Cardiac muscle cell (in vitro differentiated cells and primary cell): ENCODE data around the gene ATXN2. TPM values are rescaled to one million over a fixed set of nuclear protein-coding genes. Genes with fewer than 3 reads are reported as not detected.

Experiments used
- DNase-seq, 2 donors: peaks; one replicate each; pipeline versions ENCODE4 v3.0.0 to v3.0.0-alpha.2; 2010 to 2017; ENCODE audit warnings: low read depth in 1 of 2, low spot score in 1 of 2
- H3K27ac ChIP-seq: fragments of 200-600 bp; sonication (generic); 2 replicates; pipeline ENCODE4 v1.5.1; 2016
- H3K27me3 ChIP-seq: fragments of 200-600 bp; sonication (generic); 2 replicates; pipeline ENCODE4 v1.6.0; 2016; ENCODE audit warnings: control low read depth
- H3K36me3 ChIP-seq: fragments of 200-600 bp; sonication (generic); 2 replicates; pipeline ENCODE4 v1.5.1; 2016; ENCODE audit warnings: control low read depth
- H3K4me1 ChIP-seq: fragments of 200-600 bp; sonication (generic); 2 replicates; pipeline ENCODE4 v1.8.1; 2017; ENCODE audit warnings: low read depth, mild to moderate bottlenecking, mixed run types
- H3K4me3 ChIP-seq: fragments of 200-600 bp; sonication (generic); 2 replicates; pipeline ENCODE4 v1.5.1; 2016; ENCODE audit warnings: mild to moderate bottlenecking
- H3K9me3 ChIP-seq: fragments of 200-600 bp; sonication (generic); 2 replicates; pipeline ENCODE4 v1.5.1; 2017; ENCODE audit warnings: low read depth, mild to moderate bottlenecking, control low read depth
- CTCF ChIP-seq: IDR thresholded peaks from 2 replicates; pipeline ENCODE4 v1.5.1; 2012; ENCODE audit warnings: low read depth, mild to moderate bottlenecking, low read length
- polyA plus RNA-seq: library from polyadenylated mRNA; unstranded; fragments of >200 nt; fragmentation: Nextera tagmentation; extraction: Ambion mirVana; gene quantifications from 2 replicates; pipeline ENCODE4 v1.2.1, GENCODE V29; 2016
- total RNA-seq: library from RNA; depleted of rRNA; stranded (reverse); fragments of >200 nt; gene quantifications from 2 replicates; pipeline ENCODE4 v1.2.3, GENCODE V29; 2016

Gene ATXN2
- total and polyA plus RNA-seq, 2 experiments from 2014 or later = 29.5 to 52.7 TPM

- Histone ChIP-seq H3K27me3 (no peaks in the 10 kb centered on the region), H3K4me1 (peaks cover 13% of the 10 kb centered on the region), H3K9me3 (no peaks in the 10 kb centered on the region), H3K27ac (no peak overlapping the region), H3K36me3 (peaks cover 8% of the 10 kb centered on the region), H3K4me3 (no peak overlapping the region)
- DNase-seq = no peak
- TF ChIP-seq CTCF = no peak
These were observed 157.8 kb downstream of the ATXN2 start for GRCh38 chr12:111441107-111441928.

GRCh38 chr12:111440631-111441030 lies 158.5 kb downstream of the ATXN2 start:
- Histone ChIP-seq H3K9me3 (no peaks in the 10 kb centered on the region), H3K36me3 (peaks cover 5% of the 10 kb centered on the region), H3K27ac (no peak overlapping the region), H3K27me3 (no peaks in the 10 kb centered on the region), H3K4me1 (peaks cover 6% of the 10 kb centered on the region), H3K4me3 (no peak overlapping the region)
- TF ChIP-seq CTCF = no peak
- DNase-seq = no peak

GRCh38 chr12:111440152-111440551 lies 159.0 kb downstream of the ATXN2 start:
- Histone ChIP-seq H3K4me3 (no peak overlapping the region), H3K27me3 (no peaks in the 10 kb centered on the region), H3K36me3 (peaks cover 5% of the 10 kb centered on the region), H3K9me3 (no peaks in the 10 kb centered on the region), H3K27ac (no peak overlapping the region), H3K4me1 (peaks cover 1% of the 10 kb centered on the region)
- no peak for TF ChIP-seq CTCF
- no peak for DNase-seq

GRCh38 chr12:111439657-111440151 lies 159.4 kb downstream of the ATXN2 start:
- no peak overlapping the region for H3K4me3 ChIP-seq
- no peaks in the 10 kb centered on the region for H3K9me3 ChIP-seq
- H3K27ac ChIP-seq = no peak overlapping the region
- no peaks in the 10 kb centered on the region for H3K4me1 ChIP-seq
- peaks cover 5% of the 10 kb centered on the region for H3K36me3 ChIP-seq
- no peak for DNase-seq
- no peak for TF ChIP-seq CTCF
- no peaks in the 10 kb centered on the region for H3K27me3 ChIP-seq

- peak in 1 of 2 donors; percentile 61 for DNase-seq
- Histone ChIP-seq H3K4me3 (no peak overlapping the region), H3K27ac (no peak overlapping the region), H3K27me3 (no peaks in the 10 kb centered on the region), H3K4me1 (no peaks in the 10 kb centered on the region), H3K9me3 (no peaks in the 10 kb centered on the region), H3K36me3 (peaks cover 3% of the 10 kb centered on the region)
- TF ChIP-seq CTCF = no peak
These were observed 160.6 kb downstream of the ATXN2 start for GRCh38 chr12:111438481-111438880.
